Panc1 (cell line): Measurements from ENCODE around the gene RXFP3.

ENCODE experiments used
- CTCF ChIP-seq: fragments of 450-650 bp; IDR thresholded peaks from 2 replicates; pipeline ENCODE4 v1.5.1; 2017; ENCODE audit warnings: mild to moderate bottlenecking
- POLR2AphosphoS5 ChIP-seq: IDR thresholded peaks from 2 replicates; pipeline ENCODE4 v1.6.1; 2012; ENCODE audit warnings: mild to moderate bottlenecking, low read depth, low read length, moderate library complexity
- TCF7L2 ChIP-seq: IDR thresholded peaks from 2 replicates; pipeline ENCODE4 v1.6.1; 2011; ENCODE audit warnings: mild to moderate bottlenecking, low read depth, low read length, inconsistent platforms

DNA sequence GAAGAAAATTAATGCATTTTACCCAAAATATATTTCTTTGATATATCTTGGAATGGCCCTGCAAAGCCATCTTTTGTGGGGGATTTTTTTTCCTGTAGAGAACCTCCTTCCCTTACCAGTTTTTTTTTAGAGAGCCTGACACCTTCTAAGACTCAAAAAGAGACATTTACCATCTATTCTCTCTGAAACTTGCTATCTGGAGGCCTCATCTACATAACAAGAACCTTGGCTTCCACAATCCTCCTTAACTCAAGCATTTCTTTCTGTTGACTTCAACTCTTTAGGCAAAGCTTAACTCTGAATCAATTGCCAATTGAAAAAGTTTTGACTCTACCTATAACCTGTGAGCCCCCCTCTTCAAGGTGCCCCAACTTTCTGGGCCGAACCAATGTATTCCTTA lies 42.1 kb downstream of the RXFP3 start:
- no peak for TF ChIP-seq CTCF
- TF ChIP-seq POLR2AphosphoS5: no peak
- no peak for TF ChIP-seq TCF7L2
